Erythroblast (primary cell): ENCODE data around the gene FBXL13.
"Not testable (repeated sequence)": the region's sequence is repeated elsewhere in the genome, so short reads cannot be mapped to it uniquely, and the experiment has no call there.

Source experiments
- GATA1 ChIP-seq: IDR thresholded peaks from 2 replicates; pipeline ENCODE4 v1.6.1; 2011; ENCODE audit warnings: low read depth, mild to moderate bottlenecking, control low read depth, low read length, moderate library complexity
- POLR2A ChIP-seq: IDR thresholded peaks from 2 replicates; pipeline ENCODE4 v1.6.1; 2011; ENCODE audit warnings: mild to moderate bottlenecking, low read length

GRCh38 chr7:102961993-102962392 is 112.6 kb downstream of the FBXL13 start:
- not testable (repeated sequence) for TF ChIP-seq POLR2A, GATA1
